Adrenal gland (tissue), 5 donors: Measurements from ENCODE around the gene RNF223.

ENCODE experiments used
- CTCF ChIP-seq, 6 experiments: fragments of 450-650 bp in 4 of 6; fragments of 200-600 bp in 2 of 6; sonication (generic) in 1 of 6; IDR thresholded peaks; 1 replicate in 5 of 6; 2 replicates in 1 of 6; pipeline versions ENCODE4 v1.5.1 to v1.8.0; 2016 to 2021; ENCODE audit warnings: antibody characterized with exemption in 6 of 6, mild to moderate bottlenecking in 2 of 6, moderate library complexity in 1 of 6
- POLR2A ChIP-seq, 2 donors: fragments of 450-650 bp; IDR thresholded peaks; one replicate each; pipeline ENCODE4 v1.6.1; 2017; ENCODE audit warnings: antibody characterized with exemption in 2 of 2, mild to moderate bottlenecking in 2 of 2, moderate library complexity in 1 of 2
- donor health status: DM: no; HTN: no; CAD: no.

DNA sequence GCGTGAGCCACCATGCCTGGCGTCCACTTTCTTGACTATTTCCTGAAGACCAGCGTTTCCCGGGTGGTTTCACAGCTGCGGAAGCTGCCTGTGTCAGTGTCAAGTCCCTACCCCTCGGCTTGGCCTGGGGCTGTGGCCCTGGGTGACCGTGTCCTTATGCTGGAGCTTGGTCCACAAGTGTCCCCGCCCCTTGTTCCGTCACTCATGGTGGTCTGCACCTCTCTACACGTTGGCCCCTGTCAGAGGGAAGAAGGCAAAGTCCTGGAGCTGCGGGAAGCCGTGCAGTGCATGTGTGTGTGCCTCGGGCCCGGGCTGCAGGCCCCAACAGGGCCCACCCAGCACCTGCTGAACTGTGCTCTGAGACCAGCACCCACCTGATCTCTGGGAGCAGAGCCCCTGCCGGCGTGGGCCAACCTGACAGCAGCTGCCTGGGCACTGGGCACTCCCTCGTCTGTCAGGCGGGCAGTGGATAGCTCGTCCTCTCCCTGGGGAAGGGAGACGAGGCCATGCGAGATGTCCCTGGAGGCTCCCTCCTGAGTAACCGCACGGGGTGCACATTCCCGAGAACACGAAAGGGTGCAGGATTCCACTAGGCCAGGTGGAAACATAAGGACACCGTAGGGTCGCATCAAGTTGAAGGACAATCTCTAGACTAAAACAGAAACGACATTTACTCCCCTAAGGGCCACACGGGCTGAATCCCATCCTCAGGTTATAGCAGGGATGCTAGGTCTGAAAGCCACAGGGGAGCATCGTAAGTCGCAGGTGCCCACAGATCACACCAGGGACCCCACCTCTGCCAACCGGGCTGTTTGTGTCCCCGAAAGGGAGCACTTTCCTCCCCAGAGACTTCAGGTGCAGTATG lies 44.1 kb upstream of the RNF223 start:
- TF ChIP-seq CTCF (IDR thresholded peaks at IDR 0.05) (no peak), POLR2A (IDR thresholded peaks at IDR 0.05) (no peak)
